OCI-LY1 (cell line): Measurements from ENCODE around the gene MAP2K7.
A peak's percentile ranks its signal among the peaks of the same experiment; 100 is the strongest.

Source experiments
- H2AFZ ChIP-seq: fragments of 200-600 bp; sonication (generic), shearing (Covaris generic); 2 replicates; pipeline ENCODE4 v1.6.0; 2014; ENCODE audit warnings: antibody characterized with exemption, mild to moderate bottlenecking, low read length
- H3F3A ChIP-seq: fragments of 200-600 bp; sonication (generic), shearing (Covaris generic); 2 replicates; pipeline ENCODE4 v1.6.0; 2014; ENCODE audit warnings: mild to moderate bottlenecking, antibody characterized with exemption, low read length, moderate library complexity; ENCODE audit not compliant: insufficient read depth
- H3K27ac ChIP-seq: fragments of 200-600 bp; sonication (generic); 2 replicates; pipeline ENCODE4 v1.5.1; 2014; ENCODE audit warnings: low read length, mixed run types, mild to moderate bottlenecking, low read depth; ENCODE audit not compliant: poor library complexity, severe bottlenecking
- H3K27me3 ChIP-seq: fragments of 200-600 bp; sonication (generic); 2 replicates; pipeline ENCODE4 v1.6.0; 2014; ENCODE audit warnings: antibody characterized with exemption, mild to moderate bottlenecking, low read length, moderate library complexity; ENCODE audit not compliant: insufficient read depth
- H3K36me3 ChIP-seq: fragments of 200-600 bp; sonication (generic); 2 replicates; pipeline ENCODE4 v1.6.1; 2014; ENCODE audit warnings: mild to moderate bottlenecking, antibody characterized with exemption, low read length, moderate library complexity, mixed read lengths; ENCODE audit not compliant: insufficient read depth
- H3K4me1 ChIP-seq: fragments of 200-600 bp; sonication (generic); 2 replicates; pipeline ENCODE4 v1.5.1; 2014; ENCODE audit warnings: mild to moderate bottlenecking, low read length, moderate library complexity; ENCODE audit not compliant: insufficient read depth, severe bottlenecking
- H3K4me2 ChIP-seq: fragments of 200-600 bp; sonication (generic), shearing (Covaris generic); 2 replicates; pipeline ENCODE4 v1.6.1; 2014; ENCODE audit warnings: low read length
- H3K4me3 ChIP-seq: fragments of 200-600 bp; sonication (generic); 2 replicates; pipeline ENCODE4 v1.5.1; 2014; ENCODE audit warnings: low read length, low read depth, mild to moderate bottlenecking, mixed read lengths; ENCODE audit not compliant: poor library complexity, severe bottlenecking
- H3K79me2 ChIP-seq: fragments of 200-600 bp; shearing (Covaris generic); 2 replicates; pipeline ENCODE4 v1.6.1; 2016; ENCODE audit warnings: mixed run types, low read length, mixed read lengths; ENCODE audit not compliant: insufficient read depth
- H3K9ac ChIP-seq: fragments of 200-600 bp; sonication (generic), shearing (Covaris generic); 2 replicates; pipeline ENCODE4 v1.6.1; 2014; ENCODE audit warnings: mild to moderate bottlenecking, low read length, mixed read lengths
- H3K9me2 ChIP-seq: fragments of 200-600 bp; sonication (generic), shearing (Covaris generic); 2 replicates; pipeline ENCODE4 v1.6.1; 2014; ENCODE audit warnings: low read depth, mild to moderate bottlenecking, low read length, mixed read lengths
- H3K9me3 ChIP-seq: fragments of 200-600 bp; shearing (Covaris generic); 2 replicates; pipeline ENCODE4 v1.6.1; 2014; ENCODE audit warnings: low read length, mixed read lengths
- H4K20me1 ChIP-seq: fragments of 200-600 bp; sonication (generic), shearing (Covaris generic); 2 replicates; pipeline ENCODE4 v1.6.0; 2016; ENCODE audit warnings: mild to moderate bottlenecking, low read length; ENCODE audit not compliant: insufficient read depth
- EZH2 ChIP-seq: fragments of 200-600 bp; sonication (generic), shearing (Covaris generic); IDR thresholded peaks from 2 replicates; pipeline ENCODE4 v1.8.0; 2017; ENCODE audit warnings: borderline replicate concordance, mixed run types, mild to moderate bottlenecking, antibody characterized with exemption, low read length, moderate library complexity, mixed read lengths
- TF ChIP-seq, protein P1 (sequence below): fragments of 200-600 bp; sonication (generic), shearing (Covaris generic); IDR thresholded peaks from 2 replicates; pipeline ENCODE4 v1.5.1; 2017; ENCODE audit warnings: mild to moderate bottlenecking, antibody characterized with exemption, low read length, moderate library complexity, mixed read lengths

The MAP2K7 gene

DNA sequence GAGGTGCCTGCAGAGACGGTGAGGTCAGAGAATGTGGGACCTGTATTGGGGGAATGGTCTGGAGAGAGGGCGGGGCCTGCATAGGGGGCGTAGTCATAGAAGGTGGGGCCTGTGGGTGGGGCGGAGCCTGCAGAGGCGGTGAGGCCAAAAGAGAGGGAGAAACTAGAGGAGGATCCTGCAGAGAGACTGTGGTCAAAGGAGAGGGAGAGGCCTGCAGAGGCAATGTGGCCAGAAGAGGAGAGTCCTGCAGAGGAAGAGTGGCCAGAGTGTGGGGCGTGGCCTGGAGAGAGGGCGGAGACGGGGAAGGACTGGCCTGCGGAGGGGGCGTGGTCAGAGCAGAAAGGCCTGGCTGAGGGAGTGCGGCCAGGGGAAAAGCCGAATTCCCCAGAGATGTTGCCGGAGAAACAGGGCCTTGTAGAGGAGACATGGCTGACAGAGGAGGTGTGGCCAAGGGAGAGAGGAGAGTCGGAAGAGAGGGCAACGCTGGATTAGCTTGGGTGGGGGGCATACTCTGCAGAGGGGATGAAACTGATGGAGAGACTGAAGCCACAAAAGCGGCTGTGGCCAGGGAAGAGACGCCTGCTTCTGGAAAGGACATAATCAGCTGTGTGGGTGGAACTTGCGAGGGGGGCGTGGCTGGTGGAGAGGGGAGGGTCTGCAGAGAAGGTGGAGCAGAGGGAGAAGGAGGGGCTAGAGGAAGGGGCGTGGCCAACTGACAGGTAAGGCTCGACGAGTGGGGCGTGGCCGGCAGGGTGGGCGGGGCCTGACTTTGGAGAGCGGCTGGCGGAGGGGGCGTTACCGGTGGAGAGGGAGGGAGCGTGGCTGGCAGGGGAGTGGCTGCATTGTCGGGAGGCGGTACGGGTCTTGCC, 32.0 kb upstream of the MAP2K7 start:
- no peak overlapping the region for H3K27ac ChIP-seq
- no peaks in the 10 kb centered on the region for H3K27me3 ChIP-seq
- H3F3A ChIP-seq: 0 out of 2 replicates have a peak, but pooled peaks cover 3% of the 10 kb centered on the region
- no peak overlapping the region for H3K4me3 ChIP-seq
- no peaks in the 10 kb centered on the region for H3K9me2 ChIP-seq
- no peaks in the 10 kb centered on the region for H3K36me3 ChIP-seq
- H2AFZ ChIP-seq: no peak overlapping the region
- TF ChIP-seq EZH2: no peak
- H3K79me2 ChIP-seq: no peaks in the 10 kb centered on the region
- H3K4me1 ChIP-seq: peaks cover 14% of the 10 kb centered on the region
- H3K9ac ChIP-seq: no peak overlapping the region
- no peak overlapping the region for H3K4me2 ChIP-seq
- no peaks in the 10 kb centered on the region for H4K20me1 ChIP-seq
- H3K9me3 ChIP-seq: no peaks in the 10 kb centered on the region

DNA sequence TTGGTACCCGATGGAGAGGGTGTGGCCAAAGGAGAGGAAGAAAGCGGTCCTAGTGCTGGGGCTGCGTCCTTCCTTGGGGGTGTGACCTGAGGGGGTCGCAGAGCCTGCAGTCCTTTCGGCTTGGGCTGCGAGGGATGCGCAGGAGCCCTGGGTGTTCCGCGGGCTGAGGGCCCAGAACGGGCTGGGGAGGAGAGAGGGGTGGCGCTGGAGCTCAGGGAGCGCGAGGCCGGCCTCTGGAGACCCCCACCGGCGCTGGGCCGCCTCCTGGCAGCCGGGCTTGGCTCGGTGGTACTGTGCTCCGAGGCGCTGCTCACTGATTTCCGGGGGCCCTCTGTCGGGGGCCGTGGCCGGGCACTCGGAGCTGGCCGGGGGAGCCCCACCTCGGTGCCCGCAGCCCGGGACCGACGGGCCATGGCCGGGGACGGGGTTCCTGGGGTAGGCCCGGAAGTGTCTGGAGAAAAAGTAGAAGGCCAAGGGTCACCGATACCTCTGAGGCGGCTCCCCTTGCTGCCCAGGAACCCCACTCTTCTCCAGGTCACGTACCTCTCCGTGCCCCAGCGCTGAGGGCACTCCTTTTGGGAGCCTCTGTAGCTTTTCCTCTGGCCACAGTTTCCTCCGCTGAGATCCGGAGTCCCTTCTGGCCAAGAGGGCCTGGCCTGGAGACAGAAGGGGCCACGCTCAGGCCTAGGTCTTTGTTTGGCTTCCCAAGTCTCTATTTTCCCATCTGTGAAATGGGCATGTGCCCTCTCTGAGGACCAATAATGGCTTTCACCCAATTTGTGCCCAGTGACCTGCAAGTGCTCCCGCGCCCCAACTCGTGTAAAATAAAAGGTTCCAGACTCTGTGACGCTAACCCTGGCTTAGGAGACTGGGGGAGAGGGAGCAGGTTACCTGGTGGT, 31.1 kb upstream of the MAP2K7 start:
- H3K27me3 ChIP-seq: no peaks in the 10 kb centered on the region
- H3K4me1 ChIP-seq: peaks cover 14% of the 10 kb centered on the region
- H4K20me1 ChIP-seq: no peaks in the 10 kb centered on the region
- 0 out of 2 replicates have a peak, but pooled peaks cover 3% of the 10 kb centered on the region for H3F3A ChIP-seq
- H3K9ac ChIP-seq: no peak overlapping the region
- H3K36me3 ChIP-seq: no peaks in the 10 kb centered on the region
- H3K9me2 ChIP-seq: no peaks in the 10 kb centered on the region
- TF ChIP-seq, protein P1, sequence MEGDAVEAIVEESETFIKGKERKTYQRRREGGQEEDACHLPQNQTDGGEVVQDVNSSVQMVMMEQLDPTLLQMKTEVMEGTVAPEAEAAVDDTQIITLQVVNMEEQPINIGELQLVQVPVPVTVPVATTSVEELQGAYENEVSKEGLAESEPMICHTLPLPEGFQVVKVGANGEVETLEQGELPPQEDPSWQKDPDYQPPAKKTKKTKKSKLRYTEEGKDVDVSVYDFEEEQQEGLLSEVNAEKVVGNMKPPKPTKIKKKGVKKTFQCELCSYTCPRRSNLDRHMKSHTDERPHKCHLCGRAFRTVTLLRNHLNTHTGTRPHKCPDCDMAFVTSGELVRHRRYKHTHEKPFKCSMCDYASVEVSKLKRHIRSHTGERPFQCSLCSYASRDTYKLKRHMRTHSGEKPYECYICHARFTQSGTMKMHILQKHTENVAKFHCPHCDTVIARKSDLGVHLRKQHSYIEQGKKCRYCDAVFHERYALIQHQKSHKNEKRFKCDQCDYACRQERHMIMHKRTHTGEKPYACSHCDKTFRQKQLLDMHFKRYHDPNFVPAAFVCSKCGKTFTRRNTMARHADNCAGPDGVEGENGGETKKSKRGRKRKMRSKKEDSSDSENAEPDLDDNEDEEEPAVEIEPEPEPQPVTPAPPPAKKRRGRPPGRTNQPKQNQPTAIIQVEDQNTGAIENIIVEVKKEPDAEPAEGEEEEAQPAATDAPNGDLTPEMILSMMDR: no peak
- TF ChIP-seq EZH2: no peak
- no peak overlapping the region for H3K27ac ChIP-seq
- no peaks in the 10 kb centered on the region for H3K79me2 ChIP-seq
- H3K4me3 ChIP-seq: no peak overlapping the region
- no peak overlapping the region for H2AFZ ChIP-seq
- no peaks in the 10 kb centered on the region for H3K9me3 ChIP-seq
- H3K4me2 ChIP-seq: no peak overlapping the region

DNA sequence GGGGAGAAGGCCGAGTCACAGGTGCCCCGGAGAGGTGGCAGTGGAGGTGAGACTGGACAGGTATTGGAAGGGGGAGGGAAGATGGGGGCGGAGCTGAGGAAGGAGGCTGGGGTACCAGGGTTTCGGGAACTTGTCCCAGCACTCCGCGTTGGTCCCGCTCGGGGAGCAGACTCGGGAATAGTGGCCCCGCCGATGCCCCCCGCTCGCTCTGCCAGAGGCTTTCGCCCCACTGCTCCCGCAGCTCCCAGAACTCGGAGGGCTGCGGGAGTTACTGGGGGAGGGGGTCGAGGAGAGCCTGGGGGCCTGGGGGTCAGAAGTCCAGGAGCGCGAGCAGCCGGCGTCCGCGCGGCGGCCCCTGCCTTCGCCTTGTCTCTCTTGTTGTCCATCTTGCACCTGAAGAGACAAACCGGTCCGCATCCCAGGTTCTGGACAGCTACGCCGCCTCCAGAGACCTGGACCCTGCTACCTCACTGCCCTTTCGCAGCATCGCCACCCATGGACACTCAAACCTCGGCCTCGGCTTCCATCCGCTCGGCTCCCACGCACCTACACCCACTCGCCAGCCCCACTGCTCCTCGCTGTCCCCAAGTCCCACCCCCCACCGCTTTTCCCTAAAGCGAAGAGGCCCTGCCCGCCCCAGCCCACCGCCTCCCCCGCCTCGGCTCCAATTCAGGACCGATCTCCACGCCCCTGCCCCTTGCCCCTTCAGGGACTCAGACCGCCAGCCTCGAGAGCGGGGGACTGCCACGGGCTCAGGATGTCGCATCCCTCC, 30.2 kb upstream of the MAP2K7 start:
- Histone ChIP-seq H3K4me3 (peak overlapping the region; percentile 31), H3F3A (0 out of 2 replicates have a peak, but pooled peaks cover 3% of the 10 kb centered on the region), H3K9me3 (no peaks in the 10 kb centered on the region), H3K9ac (no peak overlapping the region), H3K27ac (no peak overlapping the region), H4K20me1 (no peaks in the 10 kb centered on the region), H2AFZ (no peak overlapping the region), H3K4me1 (peaks cover 11% of the 10 kb centered on the region), H3K9me2 (no peaks in the 10 kb centered on the region), H3K36me3 (no peaks in the 10 kb centered on the region), H3K4me2 (no peak overlapping the region), H3K79me2 (no peaks in the 10 kb centered on the region), H3K27me3 (no peaks in the 10 kb centered on the region)
- no peak for TF ChIP-seq EZH2
- TF ChIP-seq, protein P1: no peak
